ENCODE measurements around the gene B4GALT3. TPM values are rescaled to one million over a fixed set of nuclear protein-coding genes. Genes with fewer than 3 reads are reported as not detected.

Gene B4GALT3
- total and polyA plus RNA-seq, 9 of the 15 experiments (the other 6 are each of a cell fraction or from before 2014, with no cell fraction given), result 31.2 to 103 (median 46.1) TPM

- TF ChIP-seq DACH1 (IDR thresholded peaks at IDR 0.05; ENCODE audit: partially characterized antibody), result no peak
- TF ChIP-seq TFE3 (CRISPR knock-in tag; IDR thresholded peaks at IDR 0.05), result no peak
- TF ChIP-seq CTBP1 (IDR thresholded peaks at IDR 0.05; ENCODE audit: borderline replicate concordance), result peak; percentile 10
- TF ChIP-seq TCF7 (IDR thresholded peaks at IDR 0.05; ENCODE audit: borderline replicate concordance), result 0 out of 2 replicates have a peak, but pooled peaks have one; percentile 2
- TF ChIP-seq SMAD1 (IDR thresholded peaks at IDR 0.05; ENCODE audit: low read depth, low read length, partially characterized antibody), result no peak
- TF ChIP-seq ID3 (CRISPR knock-in tag; IDR thresholded peaks at IDR 0.05), result no peak
- TF ChIP-seq ID3 (tag; IDR thresholded peaks at IDR 0.05), result no peak
- no peak for TF ChIP-seq ZNF695 (CRISPR knock-in tag; IDR thresholded peaks at IDR 0.05)
- TF ChIP-seq IRF1 (CRISPR knock-in tag; IDR thresholded peaks at IDR 0.05; ENCODE audit: borderline replicate concordance), result no peak
- no peak for TF ChIP-seq XRCC4 (IDR thresholded peaks at IDR 0.05; ENCODE audit: extremely low read depth, insufficient read depth, insufficient read length)
- TF ChIP-seq TARDBP (IDR thresholded peaks at IDR 0.05), result no peak; the same call in 1 of the 2 replicates
- TF ChIP-seq NR4A1 (CRISPR knock-in tag; IDR thresholded peaks at IDR 0.05), result no peak
- peak; percentile 58; the same call in 1 of the 2 replicates for TF ChIP-seq NR4A1 (tag; IDR thresholded peaks at IDR 0.05)
- TF ChIP-seq HINFP (tag; conservative IDR thresholded peaks at IDR 0.05; ENCODE audit: low read depth), result no peak
- TF ChIP-seq NFE2L1 (tag; IDR thresholded peaks at IDR 0.05; ENCODE audit: borderline replicate concordance, low read depth), result no peak
- no peak for TF ChIP-seq FUS (optimal IDR thresholded peaks at IDR 0.05; ENCODE audit: low read depth, low read length)
- TF ChIP-seq UBTF (IDR thresholded peaks at IDR 0.05; ENCODE audit: borderline replicate concordance in 1 of 2, low read depth in 2 of 2, low read length in 2 of 2), result no peak
- TF ChIP-seq ZNF444 (CRISPR knock-in tag; IDR thresholded peaks at IDR 0.05), result no peak
Observed at GRCh38 chr1:161166669-161167548, 10.4 kb downstream of the B4GALT3 start (continued).

Data from K562 (cell line).